NCI-H187 treated with DMSO at 0.1 percent for 48 hours (cell line): ENCODE data around the gene BCAS3.
"Not testable (repeated sequence)": the region's sequence is repeated elsewhere in the genome, so short reads cannot be mapped to it uniquely, and the experiment has no call there.

Source experiments
- DNase-seq: peaks from one replicate; lab custom pipeline; 2025; lab: John Stamatoyannopoulos, UW

BCAS3 gene

GRCh38 chr17:60798576-60798975, 120.9 kb downstream of the BCAS3 start:
- DNase-seq: no peak

DNA sequence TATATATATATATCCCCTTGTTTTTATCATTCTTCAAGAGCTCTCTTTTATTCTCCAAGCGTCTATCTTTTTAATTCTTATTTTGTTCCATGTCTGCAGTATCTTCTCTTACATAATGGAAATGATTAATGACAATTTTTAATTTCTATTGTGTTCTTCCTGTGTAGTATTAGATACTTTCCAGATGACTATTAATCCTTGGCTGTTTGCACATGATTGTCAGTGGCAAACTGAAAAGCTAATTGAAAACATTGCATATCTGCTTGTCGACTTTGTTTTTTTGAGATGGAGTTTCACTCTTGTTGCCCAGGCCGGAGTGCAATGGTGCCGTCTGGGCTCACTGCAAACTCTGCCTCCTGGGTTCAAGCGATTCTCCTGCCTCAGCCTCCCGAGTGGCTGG, 124.7 kb downstream of the BCAS3 start:
- no peak for DNase-seq

DNA sequence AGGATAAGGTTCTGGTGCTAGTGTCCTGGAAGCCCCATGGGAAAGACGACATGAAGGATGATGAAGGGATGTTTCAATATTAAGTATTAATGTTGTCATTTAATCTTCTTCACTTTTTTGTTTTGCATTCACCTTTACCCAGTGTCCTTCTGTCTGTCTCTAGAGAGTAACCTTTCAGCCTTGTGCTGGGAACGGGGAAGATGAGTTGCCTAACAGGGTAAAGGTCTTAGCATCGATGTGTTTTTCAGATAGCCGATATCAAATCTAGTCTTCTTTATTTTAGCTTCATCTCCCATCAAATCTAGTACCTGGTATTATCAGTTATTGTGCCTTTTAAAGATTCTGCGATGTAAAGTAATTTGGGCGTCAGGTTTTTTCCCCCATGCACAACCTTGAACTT, 125.4 kb downstream of the BCAS3 start:
- no peak for DNase-seq

- DNase-seq: no peak
Measured at GRCh38 chr17:60804831-60805230, 127.2 kb downstream of the BCAS3 start.

GRCh38 chr17:60809421-60809820, 131.8 kb downstream of the BCAS3 start:
- DNase-seq: no peak

DNA sequence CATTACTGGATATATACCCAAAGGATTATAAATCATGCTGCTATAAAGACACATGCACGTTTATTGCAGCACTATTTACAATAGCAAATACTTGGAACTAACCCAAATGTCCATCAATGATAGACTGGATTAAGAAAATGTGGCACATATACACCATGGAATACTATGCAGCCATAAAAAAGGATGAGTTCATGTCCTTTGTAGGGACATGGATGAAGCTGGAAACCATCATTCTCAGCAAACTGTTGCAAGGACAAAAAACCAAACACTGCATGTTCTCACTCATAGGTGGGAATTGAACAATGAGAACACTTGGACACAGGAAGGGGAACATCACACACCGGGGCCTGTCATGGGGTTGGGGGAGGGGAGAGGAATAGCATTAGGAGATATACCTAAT, 137.3 kb downstream of the BCAS3 start:
- DNase-seq: not testable (repeated sequence)

GRCh38 chr17:60817192-60817591, 139.5 kb downstream of the BCAS3 start:
- no peak for DNase-seq

- DNase-seq: no peak
Measured at GRCh38 chr17:60819447-60820130, 141.9 kb downstream of the BCAS3 start.

DNA sequence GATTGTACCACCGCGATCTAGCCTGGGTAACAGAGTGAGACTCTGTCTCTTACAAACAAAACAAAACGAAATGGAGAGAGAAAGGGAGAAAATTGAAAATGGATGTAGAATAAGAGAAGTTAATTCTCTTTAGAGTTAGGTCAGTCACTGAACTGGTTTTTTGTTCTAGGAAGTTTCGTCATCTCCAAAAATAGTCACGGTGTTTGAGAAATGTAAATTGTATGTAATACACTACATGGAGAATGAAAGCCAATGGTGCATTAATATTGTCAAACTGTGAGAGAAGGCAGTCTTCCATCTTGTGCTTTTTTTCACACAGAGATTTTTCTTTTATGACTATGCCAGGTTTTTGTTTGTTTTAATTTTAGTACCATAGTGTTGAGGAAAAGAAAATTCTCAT, 145.9 kb downstream of the BCAS3 start:
- no peak for DNase-seq

DNA sequence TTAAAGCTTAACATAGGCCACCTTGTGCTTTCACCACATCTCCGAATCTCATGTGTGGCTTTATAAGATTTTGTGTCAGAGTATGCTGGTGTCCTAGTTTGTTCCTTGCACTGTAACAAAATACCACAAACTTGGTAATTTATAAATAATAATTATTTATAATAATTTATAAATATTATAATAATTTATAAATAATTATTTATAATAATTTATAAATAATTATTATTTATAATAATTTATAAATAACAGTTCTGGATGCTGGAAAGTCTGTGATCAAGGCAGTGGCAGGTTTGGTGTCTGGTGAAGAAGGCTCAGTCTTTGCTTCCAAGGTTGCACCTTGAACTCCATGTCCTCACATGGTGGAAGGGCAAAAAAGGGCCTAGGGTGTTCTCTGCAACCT, 147.7 kb downstream of the BCAS3 start:
- no peak for DNase-seq

DNA sequence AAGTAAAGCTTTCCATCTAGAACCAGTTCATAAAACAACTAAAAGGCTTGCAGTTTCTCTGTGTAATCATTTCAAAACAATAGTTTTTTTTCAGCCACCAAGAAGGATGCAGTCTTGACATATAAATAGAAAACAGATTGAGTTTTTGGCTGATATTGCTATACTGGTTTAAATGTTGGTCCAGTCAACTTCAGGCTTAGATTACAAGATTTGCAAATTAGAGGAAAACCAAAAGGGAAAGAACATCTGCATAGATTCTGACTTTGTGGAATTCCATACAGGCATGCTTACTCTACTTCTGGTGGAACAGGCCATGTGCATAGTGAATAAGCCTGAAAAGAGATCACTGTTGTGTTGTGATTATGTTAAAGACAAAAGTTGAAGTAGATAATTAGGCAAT, 150.3 kb downstream of the BCAS3 start:
- no peak for DNase-seq

GRCh38 chr17:60832151-60832585, 154.5 kb downstream of the BCAS3 start:
- DNase-seq: no peak

- DNase-seq: no peak
Measured at GRCh38 chr17:60832631-60833030, 155.0 kb downstream of the BCAS3 start.

DNA sequence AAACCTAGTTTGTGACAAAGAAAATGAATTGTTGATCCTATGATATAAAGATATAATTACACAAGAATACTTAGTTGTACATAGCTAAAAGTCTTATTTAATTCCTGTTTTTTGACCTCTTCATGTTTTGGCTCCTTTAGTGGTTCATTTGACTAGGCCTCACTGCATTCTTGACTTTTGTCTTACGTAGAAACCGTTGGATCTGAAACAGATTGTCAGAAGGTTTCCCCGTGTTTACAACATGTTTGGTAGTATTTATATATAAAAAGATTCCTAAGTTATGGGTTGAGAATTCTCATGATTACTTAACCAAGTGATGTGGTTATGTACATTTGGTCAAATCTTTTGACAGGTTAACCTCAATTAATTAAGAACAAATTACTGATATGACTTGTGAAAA, 162.8 kb downstream of the BCAS3 start:
- DNase-seq: no peak

- DNase-seq: no peak
Measured at GRCh38 chr17:60845012-60845411, 167.4 kb downstream of the BCAS3 start.

DNA sequence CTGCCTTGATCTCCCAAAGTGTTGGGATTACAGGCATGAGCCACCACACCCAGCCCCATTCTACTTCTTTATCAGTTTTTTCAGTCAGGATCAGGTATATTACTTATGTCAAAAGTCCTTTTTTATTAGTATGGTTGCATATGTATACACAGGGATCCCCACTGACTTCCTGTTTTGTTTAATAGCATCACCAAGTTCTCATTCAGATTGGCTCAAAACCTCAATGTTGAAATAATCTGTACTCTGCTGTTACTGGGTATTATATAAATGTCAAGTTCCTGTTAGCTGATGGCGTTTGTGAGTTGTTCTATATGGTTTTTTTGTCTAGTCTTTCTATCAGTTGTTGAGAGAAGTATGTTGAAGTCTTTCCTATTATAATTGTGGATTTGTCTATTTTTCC, 168.5 kb downstream of the BCAS3 start:
- DNase-seq: no peak

DNA sequence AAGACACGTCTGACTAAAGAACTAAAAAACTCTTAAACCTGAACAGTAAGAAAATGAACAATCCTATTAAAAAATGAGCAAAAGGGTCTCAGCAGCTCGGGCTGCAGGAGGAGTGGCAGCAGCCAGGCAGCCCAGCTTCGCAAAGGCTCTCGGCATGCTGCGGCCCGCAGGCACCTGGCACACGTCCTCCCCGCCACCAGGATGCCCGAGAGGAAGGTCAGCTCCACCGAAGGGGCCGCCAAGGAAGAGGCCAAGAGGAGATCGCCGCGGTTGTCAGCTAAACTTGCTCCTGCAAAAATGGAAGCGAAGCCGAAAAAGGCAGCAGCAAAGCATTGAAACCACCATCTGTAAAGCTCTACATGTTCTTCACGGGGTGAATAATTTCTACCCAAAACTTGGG, 173.5 kb downstream of the BCAS3 start:
- no peak for DNase-seq

GRCh38 chr17:60857556-60858080, 180.0 kb downstream of the BCAS3 start:
- DNase-seq: no peak

GRCh38 chr17:60862482-60862881, 184.8 kb downstream of the BCAS3 start:
- DNase-seq: no peak

GRCh38 chr17:60863892-60864707, 186.4 kb downstream of the BCAS3 start:
- no peak for DNase-seq

- DNase-seq: no peak
Measured at GRCh38 chr17:60864708-60865005, 187.0 kb downstream of the BCAS3 start.

DNA sequence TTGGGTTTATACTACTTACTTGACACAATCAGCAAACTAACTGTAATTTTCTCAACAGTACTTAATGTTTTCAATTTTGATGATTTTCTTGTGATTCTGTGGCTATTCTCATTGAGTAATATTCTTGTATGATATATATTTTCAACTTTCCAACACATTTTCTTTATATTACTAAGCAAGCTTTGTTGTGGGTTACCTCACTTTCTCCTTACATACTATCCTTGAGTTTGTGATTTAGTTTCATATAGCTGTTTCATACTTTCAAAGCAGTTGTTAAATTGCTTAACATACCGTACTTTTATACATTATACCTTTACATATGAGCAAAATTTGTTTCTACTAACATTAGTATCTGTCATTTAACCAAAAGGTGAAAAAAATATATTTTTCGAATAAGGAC, 197.1 kb downstream of the BCAS3 start:
- no peak for DNase-seq
